Hepatocyte (in vitro differentiated cells): ENCODE results near the gene SCGN. TPM values are rescaled to one million over a fixed set of nuclear protein-coding genes. Genes with fewer than 3 reads are reported as not detected.

Source experiments
- DNase-seq: peaks from one replicate; pipeline ENCODE4 v3.0.0-alpha.2; 2016; ENCODE audit warnings: low spot score
- H2AFZ ChIP-seq: fragments of 200-600 bp; sonication (generic); 2 replicates; pipeline ENCODE4 v1.6.0; 2016; ENCODE audit warnings: antibody characterized with exemption, mild to moderate bottlenecking
- H3K27ac ChIP-seq: fragments of 200-600 bp; sonication (generic); 2 replicates; pipeline ENCODE4 v1.5.1; 2016; ENCODE audit warnings: mild to moderate bottlenecking
- H3K27me3 ChIP-seq: fragments of 200-600 bp; sonication (generic); 2 replicates; pipeline ENCODE4 v1.6.1; 2016
- H3K36me3 ChIP-seq: fragments of 200-600 bp; sonication (generic); replicated peaks from 2 replicates; pipeline ENCODE4 v1.5.1; 2016; ENCODE audit warnings: low read depth; ENCODE audit not compliant: insufficient read depth
- H3K4me1 ChIP-seq: fragments of 200-600 bp; sonication (generic); 2 replicates; pipeline ENCODE4 v1.5.1; 2016; ENCODE audit warnings: mild to moderate bottlenecking, moderate library complexity; ENCODE audit not compliant: insufficient read depth
- H3K4me2 ChIP-seq: fragments of 200-600 bp; sonication (generic); 2 replicates; pipeline ENCODE4 v1.6.0; 2016
- H3K4me3 ChIP-seq: fragments of 200-600 bp; sonication (generic); 2 replicates; pipeline ENCODE4 v1.5.1; 2016; ENCODE audit warnings: mild to moderate bottlenecking
- H3K79me2 ChIP-seq: fragments of 200-600 bp; sonication (generic); 2 replicates; pipeline ENCODE4 v1.6.0; 2017; ENCODE audit warnings: mild to moderate bottlenecking
- H3K9me2 ChIP-seq: fragments of 200-600 bp; sonication (generic); replicated peaks from 2 replicates; pipeline ENCODE4 v1.6.0; 2017; ENCODE audit warnings: mild to moderate bottlenecking; ENCODE audit not compliant: insufficient read depth
- H3K9me3 ChIP-seq: fragments of 200-600 bp; sonication (generic); 2 replicates; pipeline ENCODE4 v1.5.1; 2016; ENCODE audit warnings: low read depth, mild to moderate bottlenecking
- H4K20me1 ChIP-seq: fragments of 200-600 bp; sonication (generic); 2 replicates; pipeline ENCODE4 v1.6.0; 2016; ENCODE audit warnings: mild to moderate bottlenecking; ENCODE audit not compliant: insufficient read depth, poor library complexity, severe bottlenecking
- CTCF ChIP-seq: fragments of 200-600 bp; sonication (generic); IDR thresholded peaks from 2 replicates; pipeline ENCODE4 v1.5.1; 2016; ENCODE audit warnings: antibody characterized with exemption, mild to moderate bottlenecking; ENCODE audit not compliant: poor library complexity
- EZH2 ChIP-seq: fragments of 200-600 bp; sonication (generic); IDR thresholded peaks from 2 replicates; pipeline ENCODE4 v1.6.1; 2016; ENCODE audit warnings: antibody characterized with exemption, mild to moderate bottlenecking, borderline replicate concordance
- EZH2phosphoT487 ChIP-seq: fragments of 200-600 bp; sonication (generic); IDR thresholded peaks from one replicate; pipeline ENCODE4 v1.6.1; 2018; ENCODE audit warnings: antibody characterized with exemption, mild to moderate bottlenecking, low read depth, moderate library complexity; ENCODE audit not compliant: unreplicated experiment, severe bottlenecking
- WGBS: methylation state at CpG from one replicate; pipeline ENCODE4 v1.1.6; 2016; ENCODE audit warnings: low lambda C conversion rate; ENCODE audit errors: missing lambda C conversion rate; 5-methylcytosine and 5-hydroxymethylcytosine counted together
- polyA plus RNA-seq: library from polyadenylated mRNA; unstranded; fragments of >200 nt; fragmentation: Nextera tagmentation; extraction: Ambion mirVana; gene quantifications from 2 replicates; pipeline ENCODE4 v1.2.1, GENCODE V29; 2016
- total RNA-seq: library from RNA; depleted of rRNA; stranded (reverse); fragments of >200 nt; gene quantifications from 2 replicates; pipeline ENCODE4 v1.2.3, GENCODE V29; 2014

The SCGN gene
- total and polyA plus RNA-seq, 2 experiments from 2014 or later: 14.2 to 25.9 TPM

GRCh38 chr6:25715794-25716193 is 63.8 kb downstream of the SCGN start:
- Histone ChIP-seq H3K36me3 (no peaks in the 10 kb centered on the region), H3K4me1 (no peaks in the 10 kb centered on the region), H3K9me3 (no peaks in the 10 kb centered on the region), H3K27me3 (no peaks in the 10 kb centered on the region), H2AFZ (no peak overlapping the region), H3K4me3 (no peak overlapping the region), H3K4me2 (no peak overlapping the region), H3K79me2 (no peaks in the 10 kb centered on the region), H3K27ac (no peak overlapping the region), H4K20me1 (no peaks in the 10 kb centered on the region), H3K9me2 (no peaks in the 10 kb centered on the region)
- WGBS: 74% methylated on average over 4 of the region's 4 CpGs
- DNase-seq: no peak
- TF ChIP-seq EZH2 (no peak), CTCF (no peak), EZH2phosphoT487 (no peak)

- Histone ChIP-seq H3K36me3 (no peaks in the 10 kb centered on the region), H3K9me3 (no peaks in the 10 kb centered on the region), H2AFZ (no peak overlapping the region), H3K4me2 (no peak overlapping the region), H3K27me3 (no peaks in the 10 kb centered on the region), H3K4me3 (no peak overlapping the region), H4K20me1 (no peaks in the 10 kb centered on the region), H3K79me2 (no peaks in the 10 kb centered on the region), H3K4me1 (no peaks in the 10 kb centered on the region), H3K9me2 (no peaks in the 10 kb centered on the region), H3K27ac (no peak overlapping the region)
- peak; percentile 64 for DNase-seq
- peak; percentile 75 for TF ChIP-seq CTCF
- no peak for TF ChIP-seq EZH2phosphoT487
- TF ChIP-seq EZH2: no peak
- WGBS: 54% methylated on average over 6 of the region's 6 CpGs
Observed at GRCh38 chr6:25717866-25718740, 66.1 kb downstream of the SCGN start.

- Histone ChIP-seq H3K9me2 (no peaks in the 10 kb centered on the region), H2AFZ (no peak overlapping the region), H3K4me2 (no peak overlapping the region), H3K4me1 (no peaks in the 10 kb centered on the region), H3K27me3 (no peaks in the 10 kb centered on the region), H3K79me2 (no peaks in the 10 kb centered on the region), H3K27ac (no peak overlapping the region), H3K9me3 (no peaks in the 10 kb centered on the region), H3K4me3 (no peak overlapping the region), H4K20me1 (no peaks in the 10 kb centered on the region), H3K36me3 (no peaks in the 10 kb centered on the region)
- no peak for DNase-seq
- no peak for TF ChIP-seq EZH2
- TF ChIP-seq EZH2phosphoT487: no peak
- no peak for TF ChIP-seq CTCF
- WGBS: 96% methylated on average over 37 of the region's 37 CpGs
Observed at GRCh38 chr6:25726122-25726911, 74.3 kb downstream of the SCGN start.
